LNCAP (cell line): Measurements from ENCODE around the gene DCLK2.

Source experiments
- TF ChIP-seq, protein P1 (sequence below): fragments of 450-650 bp; IDR thresholded peaks from 2 replicates; pipeline ENCODE4 v1.5.1; 2017; ENCODE audit warnings: mild to moderate bottlenecking

The DCLK2 gene

GRCh38 chr4:150299816-150300215 lies 221.6 kb downstream of the DCLK2 start:
- TF ChIP-seq, protein P1, sequence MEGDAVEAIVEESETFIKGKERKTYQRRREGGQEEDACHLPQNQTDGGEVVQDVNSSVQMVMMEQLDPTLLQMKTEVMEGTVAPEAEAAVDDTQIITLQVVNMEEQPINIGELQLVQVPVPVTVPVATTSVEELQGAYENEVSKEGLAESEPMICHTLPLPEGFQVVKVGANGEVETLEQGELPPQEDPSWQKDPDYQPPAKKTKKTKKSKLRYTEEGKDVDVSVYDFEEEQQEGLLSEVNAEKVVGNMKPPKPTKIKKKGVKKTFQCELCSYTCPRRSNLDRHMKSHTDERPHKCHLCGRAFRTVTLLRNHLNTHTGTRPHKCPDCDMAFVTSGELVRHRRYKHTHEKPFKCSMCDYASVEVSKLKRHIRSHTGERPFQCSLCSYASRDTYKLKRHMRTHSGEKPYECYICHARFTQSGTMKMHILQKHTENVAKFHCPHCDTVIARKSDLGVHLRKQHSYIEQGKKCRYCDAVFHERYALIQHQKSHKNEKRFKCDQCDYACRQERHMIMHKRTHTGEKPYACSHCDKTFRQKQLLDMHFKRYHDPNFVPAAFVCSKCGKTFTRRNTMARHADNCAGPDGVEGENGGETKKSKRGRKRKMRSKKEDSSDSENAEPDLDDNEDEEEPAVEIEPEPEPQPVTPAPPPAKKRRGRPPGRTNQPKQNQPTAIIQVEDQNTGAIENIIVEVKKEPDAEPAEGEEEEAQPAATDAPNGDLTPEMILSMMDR: no peak

DNA sequence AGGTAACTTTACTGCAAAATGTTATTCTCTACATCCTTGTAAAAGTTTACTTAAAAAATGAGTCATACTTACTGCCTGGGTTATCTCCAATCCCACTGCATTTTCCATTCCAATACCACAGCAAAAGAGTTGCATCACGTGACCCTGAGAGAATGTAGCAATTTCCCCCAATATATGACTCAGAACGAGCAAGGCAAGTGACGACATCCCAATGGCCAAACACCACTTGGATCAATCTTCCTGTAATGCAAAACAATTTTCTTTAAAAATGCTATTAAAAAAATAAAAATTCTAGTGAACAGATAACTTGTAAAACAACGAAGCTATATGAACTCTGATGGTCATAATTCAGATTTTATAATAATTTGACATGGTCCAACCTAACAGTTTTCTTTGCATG lies 224.3 kb downstream of the DCLK2 start:
- TF ChIP-seq, protein P1: no peak

GRCh38 chr4:150305995-150306394 lies 227.8 kb downstream of the DCLK2 start:
- TF ChIP-seq, protein P1: no peak

- TF ChIP-seq, protein P1: no peak
Measured at GRCh38 chr4:150306719-150307118, 228.5 kb downstream of the DCLK2 start.
